ENCODE results near the gene PKP3.
"Not testable (repeated sequence)": the region's sequence is repeated elsewhere in the genome, so short reads cannot be mapped to it uniquely, and the experiment has no call there.

PKP3 gene

DNA sequence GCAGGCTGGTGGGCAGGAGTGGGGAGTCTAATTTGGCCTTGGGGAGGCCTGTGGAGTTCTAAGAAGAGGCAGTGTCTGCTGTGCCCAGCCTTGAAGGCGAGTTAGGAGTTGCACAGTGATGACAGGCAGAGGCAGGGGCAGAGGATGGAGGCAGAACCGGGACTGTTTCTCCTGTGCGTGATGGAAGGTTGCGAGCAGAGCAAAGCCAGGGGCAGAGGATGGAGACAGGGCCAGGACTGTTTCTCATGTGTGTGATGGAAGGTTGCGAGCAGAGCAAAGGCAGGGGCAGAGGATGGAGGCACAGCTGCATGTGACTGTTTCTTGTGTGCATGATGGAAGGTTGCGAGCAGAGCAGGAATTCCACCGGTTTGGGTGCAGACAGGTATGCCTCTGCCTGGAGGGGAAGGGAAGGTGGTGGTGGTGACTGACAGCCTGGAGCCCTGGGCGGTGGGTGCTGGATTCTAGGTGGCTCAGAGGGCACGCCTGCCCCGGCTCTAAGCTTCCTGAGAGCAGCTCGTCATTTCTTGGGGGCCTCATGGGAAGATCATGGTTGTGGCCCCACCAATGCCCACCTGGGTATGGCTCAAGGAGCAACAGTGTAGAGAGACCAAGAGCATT lies 16.0 kb upstream of the PKP3 start:
- DNase-seq = no peak

DNA sequence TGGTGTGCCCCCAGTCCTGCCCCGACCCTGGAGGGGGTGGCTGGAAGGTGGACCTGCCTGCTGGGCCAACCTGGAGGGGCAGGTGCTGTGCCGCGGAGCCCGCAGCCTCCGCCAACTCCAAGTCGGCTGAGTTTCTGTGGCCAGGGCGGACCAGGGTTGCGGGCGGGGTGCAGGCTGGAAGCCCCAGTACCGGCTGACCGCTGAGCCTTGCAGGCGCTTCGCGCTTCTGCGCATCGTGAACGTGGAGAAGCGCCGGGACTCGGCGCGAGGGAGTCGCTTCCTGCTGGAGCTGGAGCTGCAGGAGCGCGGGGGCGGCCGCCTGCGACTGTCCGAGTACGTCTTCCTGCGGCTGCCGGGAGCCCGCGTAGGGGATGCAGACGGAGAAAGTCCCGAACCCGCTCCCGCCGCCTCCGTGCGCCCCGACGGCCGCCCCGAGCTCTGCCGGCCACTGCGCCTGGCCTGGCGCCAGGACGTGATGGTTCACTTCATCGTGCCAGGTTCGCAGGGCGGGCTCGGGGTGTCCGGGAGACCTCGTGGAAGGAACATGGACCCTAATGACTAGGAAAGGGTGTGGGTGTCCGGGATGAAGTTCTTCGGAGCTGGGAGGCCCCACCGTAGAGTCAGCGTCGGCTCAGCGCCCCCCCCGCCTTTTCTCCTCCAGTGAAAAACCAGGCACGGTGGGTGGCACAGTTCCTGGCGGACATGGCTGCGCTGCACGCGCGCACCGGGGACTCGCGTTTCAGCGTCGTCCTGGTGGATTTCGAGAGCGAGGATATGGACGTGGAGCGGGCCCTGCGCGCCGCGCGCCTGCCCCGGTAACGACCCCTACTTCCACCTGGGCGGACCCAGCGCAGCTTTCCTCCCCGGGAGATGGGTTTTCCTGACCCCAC lies 14.6 kb upstream of the PKP3 start:
- DNase-seq = no peak

DNA sequence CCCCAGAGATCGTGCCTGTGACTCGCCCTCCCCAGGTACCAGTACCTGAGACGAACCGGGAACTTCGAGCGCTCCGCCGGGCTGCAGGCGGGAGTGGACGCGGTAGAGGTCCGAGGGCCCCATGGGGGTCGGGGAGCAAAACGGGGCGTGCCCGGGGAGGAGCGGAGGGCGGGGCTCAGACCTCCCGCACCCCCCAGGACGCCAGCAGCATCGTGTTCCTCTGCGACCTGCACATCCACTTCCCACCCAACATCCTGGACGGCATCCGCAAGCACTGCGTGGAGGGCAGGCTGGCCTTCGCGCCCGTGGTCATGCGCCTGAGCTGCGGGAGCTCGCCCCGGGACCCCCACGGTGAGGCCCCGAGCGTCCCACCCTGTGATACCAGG lies 13.9 kb upstream of the PKP3 start:
- DNase-seq = no peak

DNA sequence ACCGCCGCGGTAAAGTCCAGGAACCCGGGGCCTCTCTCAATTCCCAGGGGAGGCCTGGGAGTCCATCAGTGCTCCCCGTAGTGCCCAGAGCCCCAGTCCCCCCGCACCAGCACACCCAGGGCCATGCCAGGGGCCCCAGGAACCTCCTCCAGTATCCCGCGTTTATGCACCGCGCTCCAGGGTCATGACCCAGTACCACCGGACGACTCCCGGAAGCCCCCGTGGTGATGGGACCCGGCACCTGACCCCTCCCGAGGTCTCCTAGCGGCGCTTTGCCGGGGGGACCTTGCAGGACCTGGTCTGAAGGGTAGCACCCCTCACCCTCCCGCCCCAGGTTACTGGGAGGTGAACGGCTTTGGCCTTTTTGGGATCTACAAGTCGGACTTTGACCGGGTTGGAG lies 13.5 kb upstream of the PKP3 start:
- DNase-seq = no peak

DNA sequence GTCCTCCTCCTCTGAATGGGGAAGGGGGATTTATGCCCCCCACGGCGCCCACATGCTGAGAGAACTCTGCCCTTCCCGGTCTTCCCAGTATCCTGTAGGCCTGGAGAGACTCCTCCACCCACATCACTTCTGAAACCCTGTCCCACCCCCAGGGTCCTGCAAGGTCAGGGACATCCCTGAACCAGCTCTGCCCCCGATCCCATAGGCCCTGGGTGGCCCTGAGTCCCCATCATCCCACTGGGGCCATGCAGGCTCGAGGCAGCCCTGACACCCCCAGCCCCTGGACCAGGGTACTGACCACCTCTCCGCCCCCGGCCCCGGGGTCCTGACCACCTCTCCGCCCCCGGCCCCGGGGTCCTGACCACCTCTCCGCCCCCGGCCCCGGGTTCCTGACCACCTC lies 13.0 kb upstream of the PKP3 start:
- no peak for DNase-seq

DNA sequence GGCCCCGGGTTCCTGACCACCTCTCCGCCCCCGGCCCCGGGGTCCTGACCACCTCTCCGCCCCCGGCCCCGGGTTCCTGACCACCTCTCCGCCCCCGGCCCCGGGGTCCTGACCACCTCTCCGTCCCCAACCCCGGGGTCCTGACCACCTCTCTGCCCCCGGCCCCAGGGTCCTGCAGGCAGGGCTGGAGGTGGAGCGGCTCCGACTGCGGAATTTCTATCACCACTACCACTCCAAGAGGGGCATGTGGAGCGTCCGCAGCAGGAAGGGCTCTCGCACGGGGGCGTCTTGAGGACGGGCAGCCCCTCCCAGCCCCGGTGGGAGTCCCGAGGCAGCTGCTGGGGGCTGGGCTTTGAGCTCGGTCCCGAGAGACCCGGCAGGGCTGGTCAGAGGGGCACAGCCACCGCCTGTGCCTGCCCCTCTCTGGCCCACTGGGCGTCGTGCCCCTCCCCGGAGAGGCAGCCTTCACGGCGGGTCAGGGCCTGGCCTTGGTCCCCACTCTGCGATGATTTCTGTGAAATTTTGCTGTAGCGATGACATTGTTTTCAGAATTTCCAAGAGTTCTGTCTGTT lies 12.4 kb upstream of the PKP3 start:
- DNase-seq = no peak

DNA sequence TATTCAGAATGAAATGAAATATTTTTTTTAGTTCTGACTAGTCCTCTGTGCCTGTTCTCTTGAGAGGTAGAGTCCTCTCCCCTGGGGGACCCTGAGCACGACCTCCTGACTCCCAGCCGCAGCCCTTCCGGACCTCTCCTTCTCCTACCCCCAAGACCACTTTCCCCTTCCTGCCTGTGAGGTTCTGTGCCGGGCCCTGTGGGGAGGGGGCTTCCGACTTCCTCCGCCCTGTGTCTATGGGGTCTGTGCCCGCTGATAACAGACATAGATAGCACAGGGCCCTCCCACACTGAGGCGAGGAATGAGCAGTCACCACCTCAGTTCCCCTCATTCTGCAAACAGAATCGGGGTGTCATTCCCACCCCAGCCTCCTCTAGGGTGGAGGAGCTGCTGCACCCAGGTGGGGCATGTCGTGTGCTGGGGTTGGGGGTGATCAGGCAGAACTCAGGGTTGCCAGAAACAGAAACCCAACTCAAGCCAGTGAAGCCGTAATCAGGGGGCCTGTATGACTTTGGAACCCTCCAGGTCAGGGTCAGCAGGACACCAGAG lies 11.9 kb upstream of the PKP3 start:
- no peak for DNase-seq

DNA sequence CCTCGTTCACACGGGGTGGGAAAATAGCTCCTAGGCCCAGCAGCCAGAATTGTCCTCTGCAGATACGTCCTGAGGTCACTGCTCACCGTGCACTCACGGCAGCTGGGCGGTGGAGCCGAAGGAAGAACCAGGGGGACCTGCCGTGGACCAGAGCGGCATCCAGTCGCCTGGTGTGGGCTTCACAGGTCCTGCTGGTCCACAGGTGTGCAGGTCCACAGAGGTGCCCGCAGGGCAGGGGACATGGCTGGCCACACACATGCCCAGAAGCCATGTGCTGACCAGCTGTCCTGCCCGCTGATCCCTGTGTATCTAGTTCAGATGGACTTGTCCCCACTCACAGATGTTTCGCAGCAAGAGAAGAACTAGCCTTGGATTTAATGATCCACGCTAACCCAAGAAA lies 10.6 kb upstream of the PKP3 start:
- DNase-seq = no peak

DNA sequence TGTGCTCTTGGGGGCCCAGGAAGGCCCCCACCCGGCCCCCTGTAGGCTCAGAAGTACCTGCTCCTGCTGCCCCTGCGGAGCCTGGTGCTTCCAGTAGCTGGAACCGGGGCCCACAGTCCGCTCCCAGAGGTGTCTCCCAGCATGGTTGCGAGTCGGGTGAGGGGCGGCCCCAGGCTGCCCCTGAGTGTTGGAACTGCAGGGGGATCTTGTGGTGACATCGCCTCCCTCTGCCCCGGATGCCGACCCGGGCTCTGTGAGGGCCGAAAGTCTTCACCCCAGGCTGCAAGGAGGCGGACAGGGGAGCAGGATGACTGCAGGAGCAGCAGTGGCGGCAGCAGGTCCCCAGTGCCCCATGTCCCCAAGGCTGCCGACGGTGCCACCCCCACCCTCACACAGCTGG lies 9.5 kb upstream of the PKP3 start:
- DNase-seq = no peak

DNA sequence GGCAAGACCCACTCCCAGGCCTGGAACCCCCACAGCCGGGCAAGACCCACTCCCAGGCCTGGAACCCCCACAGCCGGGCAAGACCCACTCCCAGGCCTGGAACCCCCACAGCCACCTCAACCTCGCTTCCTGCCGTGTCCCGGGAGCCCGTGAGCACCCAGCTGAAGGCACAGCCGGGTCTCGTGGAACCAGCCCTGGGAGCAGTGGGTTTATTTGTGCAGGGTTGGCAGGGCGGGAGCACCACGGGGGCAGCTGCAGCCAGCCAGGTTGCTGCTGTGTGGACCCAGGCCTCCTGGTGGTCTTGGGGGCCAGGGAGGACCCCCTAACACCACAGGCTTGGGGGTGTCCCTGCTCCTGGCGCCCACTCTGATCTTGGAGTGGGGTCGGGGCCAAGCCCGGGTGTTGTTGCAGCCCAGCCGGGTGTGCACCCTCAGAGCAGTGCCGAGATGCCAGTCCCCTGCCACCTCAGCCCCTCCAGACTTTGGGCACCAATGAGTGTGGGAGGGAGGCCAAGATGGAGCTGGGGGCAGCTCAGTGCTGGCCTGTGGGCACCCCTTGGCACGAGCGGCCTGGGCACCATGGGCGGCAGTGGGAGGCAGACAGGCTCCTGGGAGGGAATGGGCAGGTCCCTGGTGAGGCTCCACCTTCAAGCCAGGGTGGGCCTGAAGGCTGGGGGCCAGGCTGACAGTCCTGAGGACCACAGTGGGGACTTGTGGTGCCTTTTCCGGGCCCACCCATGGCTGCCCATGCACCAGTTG lies 8.2 kb upstream of the PKP3 start:
- no peak for DNase-seq

DNA sequence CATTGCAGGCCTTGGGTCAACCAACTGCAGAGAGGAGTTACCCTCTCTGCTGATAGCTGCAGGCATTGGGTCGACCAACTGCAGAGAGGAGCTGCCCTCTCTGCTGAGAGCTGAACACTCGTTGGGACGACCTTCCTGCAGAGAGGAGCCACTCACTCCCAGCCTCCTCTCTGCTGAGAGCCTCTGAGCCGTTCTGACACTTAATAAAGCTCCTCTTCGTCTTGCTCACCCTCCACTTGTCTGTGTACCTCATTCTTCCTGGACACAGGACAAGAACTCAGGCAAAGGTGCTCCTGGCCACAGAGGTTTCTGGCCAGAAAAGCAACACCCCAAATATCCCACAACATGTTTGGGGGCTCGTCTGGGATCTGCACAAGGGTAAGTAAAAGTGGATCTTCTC lies 7.5 kb upstream of the PKP3 start:
- DNase-seq = no peak

DNA sequence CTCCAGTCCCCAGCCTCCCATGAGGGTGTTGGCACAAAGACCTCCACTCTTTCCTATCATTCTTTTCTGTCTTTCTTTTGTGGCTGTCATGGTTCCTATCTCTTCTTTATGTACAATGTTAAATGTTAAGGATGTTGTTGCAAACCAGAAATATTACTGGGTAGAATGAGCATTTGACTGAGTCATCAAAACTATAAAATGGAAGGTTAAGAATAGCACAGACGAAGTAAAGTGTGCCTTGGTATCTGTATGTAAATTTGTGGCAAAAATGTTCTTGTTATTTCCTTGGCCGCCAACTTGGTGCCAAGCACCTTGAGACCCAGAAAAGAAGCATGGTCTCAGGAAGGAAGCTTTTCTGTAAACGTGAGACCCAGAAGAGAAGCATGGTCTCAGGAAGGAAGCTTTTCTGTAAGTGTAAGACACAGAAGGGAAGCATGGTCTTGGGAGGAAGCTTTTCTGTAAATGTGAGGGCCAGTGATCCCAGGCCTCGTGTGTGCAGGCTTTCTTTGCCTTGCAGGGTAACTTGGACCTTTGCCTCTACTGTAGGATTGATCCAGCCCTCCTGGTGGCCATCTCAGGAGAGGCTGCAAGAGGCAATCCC lies 6.7 kb upstream of the PKP3 start:
- no peak for DNase-seq

DNA sequence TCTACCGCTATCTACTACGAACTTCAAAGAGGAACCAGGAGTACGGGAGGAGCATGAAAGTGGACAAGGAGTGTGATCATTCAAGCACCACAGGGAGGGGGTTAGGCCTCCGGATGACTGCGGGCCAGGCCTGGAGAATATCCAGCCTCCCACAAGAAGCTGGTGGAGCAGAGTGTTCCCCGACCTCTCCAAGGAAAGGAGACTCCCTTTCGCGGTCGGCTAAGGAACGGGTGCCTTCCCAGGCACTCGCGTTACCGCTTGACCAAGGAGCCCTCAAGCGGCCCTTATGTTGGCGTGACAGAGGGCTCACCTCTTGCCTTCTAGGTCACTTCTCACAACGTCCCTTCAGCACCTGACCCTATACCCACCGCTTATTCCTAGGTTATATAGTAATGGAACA lies 4.6 kb upstream of the PKP3 start:
- not testable (repeated sequence) for DNase-seq

DNA sequence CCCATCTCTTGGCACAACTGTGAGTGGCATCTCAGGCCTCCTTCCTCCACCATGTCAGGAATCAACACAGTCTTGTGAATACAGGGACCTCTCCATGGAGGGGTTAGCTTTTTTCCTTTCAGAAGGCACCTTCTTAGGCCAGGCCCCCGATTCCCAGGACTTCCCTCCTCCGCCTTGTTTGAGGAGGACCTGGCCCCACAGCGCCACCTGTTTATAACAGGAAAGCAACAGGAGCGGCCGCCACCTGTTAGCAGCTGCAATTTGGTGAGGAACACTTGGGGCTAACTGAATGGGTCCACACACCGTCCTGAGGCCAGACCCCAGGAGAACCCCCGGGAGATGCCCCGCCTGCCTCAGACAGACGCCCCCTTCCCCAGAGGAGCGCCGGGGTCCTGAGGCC lies 3.8 kb upstream of the PKP3 start:
- no peak for DNase-seq

DNA sequence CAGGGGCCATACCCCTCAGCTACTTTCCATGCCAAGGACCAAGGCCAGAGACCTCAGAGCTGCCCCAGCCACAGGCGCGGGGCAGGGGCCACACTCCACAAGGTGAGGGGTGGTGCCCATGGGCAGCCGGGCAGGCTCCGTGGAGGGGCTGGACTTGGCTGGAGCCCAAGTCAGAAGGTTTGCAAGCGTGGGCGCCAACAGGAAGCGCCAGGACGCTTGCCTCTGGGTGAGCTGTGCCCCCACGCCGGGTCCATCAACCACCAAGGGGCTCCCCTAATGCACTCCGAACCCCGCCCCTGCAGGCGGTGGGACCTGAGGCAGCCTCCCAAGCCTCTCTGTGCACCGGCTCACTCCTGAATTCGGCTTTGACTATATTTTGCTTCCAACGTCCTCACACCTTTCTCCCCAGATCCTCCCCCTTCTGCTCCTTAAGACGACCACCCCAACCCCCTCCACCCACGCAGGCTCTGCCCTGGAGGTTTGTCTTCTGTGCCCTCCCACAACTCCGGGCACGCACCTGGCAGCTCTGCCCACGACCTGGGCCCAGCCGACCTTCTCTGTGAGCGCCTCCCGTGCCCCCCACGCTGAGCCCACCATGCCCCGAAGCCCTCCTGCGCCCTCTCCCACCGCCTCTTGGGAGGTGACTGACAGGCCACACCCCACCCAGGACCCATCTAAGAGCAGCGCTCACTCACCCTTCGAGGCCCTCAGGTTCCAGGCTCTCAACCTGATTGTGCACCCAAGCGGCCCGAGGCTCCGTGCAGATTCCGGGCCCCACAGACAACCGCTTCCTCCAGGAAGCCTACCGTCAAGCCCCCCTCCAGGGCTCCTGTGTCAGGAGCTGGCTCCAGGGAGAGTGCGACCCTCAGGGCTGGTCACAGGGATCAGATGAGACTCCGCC lies 2.6 kb upstream of the PKP3 start:
- no peak for DNase-seq

DNA sequence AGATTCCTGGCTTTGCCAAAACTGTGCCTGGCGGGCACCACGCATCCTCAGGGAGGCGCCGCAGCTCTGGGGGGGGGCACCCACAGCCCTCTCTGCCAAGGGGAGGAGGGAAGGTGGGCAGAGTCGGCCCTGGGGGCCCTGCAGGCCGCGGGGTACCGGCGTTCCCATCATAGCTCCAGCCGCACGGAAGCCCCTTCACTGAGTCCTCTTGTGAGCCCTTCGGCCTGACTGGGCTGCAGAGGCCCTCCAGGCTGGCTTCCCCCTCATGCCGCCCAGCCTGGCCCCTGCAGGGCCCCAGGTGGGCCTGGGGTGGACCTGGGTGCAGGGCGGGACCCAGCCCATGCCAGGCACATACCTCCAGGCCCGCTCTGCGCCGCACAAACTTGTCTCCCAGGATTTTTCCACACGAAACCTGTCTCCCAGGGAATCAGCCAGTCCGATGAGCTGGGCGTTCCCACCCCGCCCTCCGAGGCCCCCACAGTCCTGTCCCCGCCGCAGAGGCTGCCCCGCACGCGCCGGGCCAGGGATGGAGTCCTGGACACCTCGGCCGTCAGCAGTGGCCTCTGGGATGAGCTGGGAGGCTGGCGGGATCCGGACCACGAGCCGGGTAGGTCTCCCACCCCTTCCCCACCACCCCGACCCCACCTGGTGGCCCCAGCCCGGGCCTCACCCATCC lies 1.8 kb upstream of the PKP3 start:
- DNase-seq = no peak

DNA sequence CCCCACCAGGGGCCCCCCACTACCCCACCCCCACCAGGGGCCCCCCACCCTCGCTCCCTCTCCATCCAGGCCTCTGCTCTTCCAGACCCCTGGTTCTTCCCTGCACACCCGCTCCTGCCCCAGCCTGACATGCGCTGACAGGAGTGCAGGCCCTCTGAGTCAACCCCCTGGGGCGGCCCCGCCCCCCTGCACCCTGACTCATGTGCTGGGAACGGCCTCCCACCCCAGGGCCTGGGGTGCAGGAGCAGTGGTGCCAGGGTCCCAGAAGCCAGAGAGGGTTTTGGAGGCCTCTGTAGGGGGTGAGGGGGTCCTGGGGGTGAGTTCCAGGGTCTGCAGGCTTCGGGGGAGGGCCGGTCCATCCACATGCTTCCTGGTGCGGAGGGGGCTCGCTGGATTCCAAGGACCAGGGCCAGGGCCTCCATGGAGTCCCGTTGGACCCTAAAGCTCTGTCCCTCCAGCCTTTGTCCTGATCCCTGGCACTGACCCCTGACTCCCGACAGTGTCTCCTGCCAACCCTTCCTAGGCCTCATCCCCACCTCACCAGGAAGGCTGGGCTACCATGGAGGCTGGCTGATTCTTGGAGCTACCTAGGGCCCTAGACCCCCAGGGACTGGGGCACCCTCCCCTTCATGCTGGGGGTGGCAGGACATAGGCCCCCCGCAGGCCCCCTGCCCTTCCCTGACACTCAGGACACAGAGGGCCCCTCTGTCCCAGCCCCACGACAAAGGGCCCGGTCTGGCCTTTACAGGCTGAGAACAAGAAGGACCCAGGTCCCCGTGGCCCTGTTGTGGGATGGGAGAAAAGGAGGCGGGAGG lies 583 bp upstream of the PKP3 start:
- DNase-seq = peak in 1 of 2 experiments; percentile 58

DNA sequence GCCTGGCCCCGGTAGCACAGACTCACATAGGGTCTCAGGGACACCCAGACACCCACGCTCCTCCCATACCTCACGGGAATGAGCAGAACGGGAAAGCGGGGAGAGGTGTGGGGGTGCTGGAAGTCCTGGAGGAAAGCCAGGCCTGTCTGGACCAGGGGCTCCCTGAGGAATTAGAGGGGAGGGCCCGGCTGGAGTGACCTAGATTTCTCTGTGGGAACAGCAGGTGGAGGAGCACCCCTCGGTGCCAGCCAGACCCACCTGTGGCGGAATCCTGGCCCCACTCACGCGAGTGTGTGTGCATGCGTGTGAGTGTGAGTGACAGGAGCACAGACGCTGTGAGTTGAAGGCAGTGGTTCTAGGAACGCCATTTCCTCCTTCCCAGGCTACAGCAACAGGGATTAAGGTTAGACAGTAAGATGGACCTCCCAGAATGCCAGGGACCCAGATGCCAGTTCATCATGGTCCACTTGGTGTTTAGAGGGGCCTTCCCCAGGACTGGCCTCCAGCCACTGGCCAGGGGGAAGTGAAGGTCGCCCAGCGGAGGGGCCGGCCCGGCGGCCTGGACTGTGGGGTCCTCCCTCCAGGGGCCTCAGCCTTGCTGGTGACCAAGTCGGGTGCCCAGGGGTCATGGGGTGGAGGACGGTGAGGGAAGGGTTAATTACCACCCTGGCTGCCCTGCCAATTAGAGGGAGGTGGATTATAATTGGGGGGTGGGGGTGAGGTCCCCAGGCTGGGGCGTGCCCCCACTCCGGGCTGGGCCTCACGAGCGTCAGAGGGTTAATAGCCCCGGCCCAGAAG lies 1.0 kb downstream of the PKP3 start:
- DNase-seq = no peak

DNA sequence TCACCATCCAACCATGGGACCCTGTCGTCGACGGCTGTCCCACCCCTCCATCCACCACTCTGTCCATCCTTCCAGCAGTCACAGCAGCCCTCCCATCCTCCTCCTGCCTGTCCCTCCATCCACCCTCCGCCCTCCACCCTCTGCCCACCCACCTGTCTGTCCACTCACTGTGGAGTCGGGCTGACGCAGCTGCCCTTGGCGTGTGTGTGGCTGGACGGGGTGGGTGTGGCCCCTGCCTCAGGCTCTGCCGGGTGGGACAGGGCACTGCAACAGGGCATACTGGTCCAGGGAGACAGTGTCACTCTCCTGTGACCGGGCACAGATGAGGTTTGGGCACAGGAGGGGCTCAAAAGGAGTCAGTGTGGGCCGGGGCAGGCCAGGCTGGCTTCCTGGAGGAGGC lies 1.9 kb downstream of the PKP3 start:
- no peak for DNase-seq

Data from activated T-cell treated with anti-CD3 and anti-CD28 coated beads, Interleukin-2, amount 50 U/mL, for 48 hours (primary cell).